WTC11 (cell line): ENCODE measurements around the gene CPLX3. TPM values are rescaled to one million over a fixed set of nuclear protein-coding genes. Genes with fewer than 3 reads are reported as not detected.

Experiments used
- CREM ChIP-seq: sonication (generic); formaldehyde crosslinking; IDR thresholded peaks from 2 replicates; pipeline ENCODE4 v1.8.1; 2022; ENCODE audit warnings: mild to moderate bottlenecking, missing genetic modification reagents, moderate library complexity
- ETV6 ChIP-seq: sonication (generic); formaldehyde crosslinking; IDR thresholded peaks from 2 replicates; pipeline ENCODE4 v1.8.1; 2022; ENCODE audit warnings: mild to moderate bottlenecking, missing genetic modification reagents
- NR1H2 ChIP-seq: sonication (generic); formaldehyde crosslinking; IDR thresholded peaks from 2 replicates; pipeline ENCODE4 v1.9.0; 2021; ENCODE audit warnings: mild to moderate bottlenecking, moderate library complexity, missing genetic modification reagents
- NR3C1 ChIP-seq: sonication (generic); formaldehyde crosslinking; conservative IDR thresholded peaks from 2 replicates; pipeline ENCODE4 v1.8.1; 2023; ENCODE audit warnings: low read depth, mild to moderate bottlenecking, missing genetic modification reagents
- PRRX2 ChIP-seq: fragments of 250-450 bp; sonication (Bioruptor Pico); IDR thresholded peaks from 2 replicates; pipeline ENCODE4 v1.8.0; 2021; ENCODE audit warnings: mild to moderate bottlenecking
- SOX15 ChIP-seq: fragments of 250-450 bp; sonication (Bioruptor Pico); IDR thresholded peaks from 2 replicates; pipeline ENCODE4 v1.9.0; 2021; ENCODE audit warnings: mild to moderate bottlenecking
- SP1 ChIP-seq: sonication (generic); formaldehyde crosslinking; conservative IDR thresholded peaks from 2 replicates; pipeline ENCODE4 v1.8.1; 2022; ENCODE audit warnings: missing genetic modification reagents
- ZNF317 ChIP-seq: sonication (generic); formaldehyde crosslinking; IDR thresholded peaks from 2 replicates; pipeline ENCODE4 v1.8.1; 2023; ENCODE audit warnings: low read depth, mild to moderate bottlenecking, moderate library complexity, missing genetic modification reagents, borderline replicate concordance
- total RNA-seq: library from RNA; stranded (reverse); gene quantifications from 3 replicates; pipeline ENCODE4 v1.2.3, GENCODE V29; 2021
- TF ChIP-seq, protein P1 (sequence below): fragments of 200-600 bp; IDR thresholded peaks from 2 replicates; pipeline ENCODE4 v1.8.0; 2022; ENCODE audit warnings: antibody characterized with exemption
- TF ChIP-seq, protein P2 (sequence below): sonication (generic); formaldehyde crosslinking; IDR thresholded peaks from 2 replicates; pipeline ENCODE4 v1.8.1; 2023; ENCODE audit warnings: mild to moderate bottlenecking, missing genetic modification reagents, borderline replicate concordance
- TF ChIP-seq, protein P3 (sequence below): sonication (generic); formaldehyde crosslinking; IDR thresholded peaks from 2 replicates; pipeline ENCODE4 v1.8.0; 2023; ENCODE audit warnings: mild to moderate bottlenecking, missing genetic modification reagents
- TF ChIP-seq, protein P4 (sequence below): sonication (generic); formaldehyde crosslinking; IDR thresholded peaks from 2 replicates; pipeline ENCODE4 v1.8.0; 2022; ENCODE audit warnings: mild to moderate bottlenecking, missing genetic modification reagents
- TF ChIP-seq, protein P5 (sequence below): sonication (generic); formaldehyde crosslinking; conservative IDR thresholded peaks from 2 replicates; pipeline ENCODE4 v1.8.1; 2023; ENCODE audit warnings: mild to moderate bottlenecking, low read depth, missing genetic modification reagents, moderate library complexity

Gene CPLX3
- total RNA-seq, 1 experiment from 2014 or later, result 0.09 TPM

DNA sequence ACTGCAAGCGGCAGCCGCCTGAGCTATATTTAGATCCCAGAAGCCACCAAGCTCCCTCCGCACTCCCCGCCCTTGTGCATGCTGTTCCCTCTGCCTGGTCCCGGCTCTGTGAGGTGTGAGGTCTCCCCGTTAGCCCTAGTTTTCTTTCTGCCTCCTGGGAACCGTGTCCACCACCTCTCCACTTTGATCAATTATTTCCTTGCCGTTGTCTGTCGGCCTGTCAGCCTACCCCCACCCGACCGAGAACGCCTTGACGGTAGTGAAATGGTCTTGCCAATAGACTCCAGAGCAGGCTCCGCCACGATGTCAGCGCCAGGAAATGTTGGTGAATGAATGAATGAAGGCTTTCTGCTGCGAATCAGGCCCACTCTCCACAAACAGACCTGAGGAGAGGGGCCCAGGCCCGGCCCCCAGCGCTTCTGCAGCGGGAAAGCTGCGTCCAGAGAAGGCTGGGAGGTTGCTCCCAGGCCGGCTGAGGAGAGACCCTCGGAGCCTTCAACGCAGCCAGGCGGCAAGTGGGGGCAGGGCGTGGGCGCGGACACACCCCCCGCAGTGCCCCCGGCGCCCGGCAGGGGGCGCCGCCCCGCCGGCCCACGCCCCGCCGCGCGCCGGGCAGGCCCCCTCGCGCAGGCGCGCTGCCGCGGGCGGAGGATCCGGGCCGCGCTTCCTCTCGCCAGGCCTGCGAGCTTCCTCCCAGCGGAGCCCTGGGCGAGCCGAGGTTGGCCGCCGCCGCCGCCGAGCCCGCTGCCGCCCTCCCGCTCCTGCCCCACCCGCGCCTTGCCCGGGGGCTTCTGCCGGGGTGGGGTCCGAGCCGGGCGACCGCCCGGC, 44.8 kb upstream of the CPLX3 start, which contains the start of gene CSK (continued):
- TF ChIP-seq, protein P1, sequence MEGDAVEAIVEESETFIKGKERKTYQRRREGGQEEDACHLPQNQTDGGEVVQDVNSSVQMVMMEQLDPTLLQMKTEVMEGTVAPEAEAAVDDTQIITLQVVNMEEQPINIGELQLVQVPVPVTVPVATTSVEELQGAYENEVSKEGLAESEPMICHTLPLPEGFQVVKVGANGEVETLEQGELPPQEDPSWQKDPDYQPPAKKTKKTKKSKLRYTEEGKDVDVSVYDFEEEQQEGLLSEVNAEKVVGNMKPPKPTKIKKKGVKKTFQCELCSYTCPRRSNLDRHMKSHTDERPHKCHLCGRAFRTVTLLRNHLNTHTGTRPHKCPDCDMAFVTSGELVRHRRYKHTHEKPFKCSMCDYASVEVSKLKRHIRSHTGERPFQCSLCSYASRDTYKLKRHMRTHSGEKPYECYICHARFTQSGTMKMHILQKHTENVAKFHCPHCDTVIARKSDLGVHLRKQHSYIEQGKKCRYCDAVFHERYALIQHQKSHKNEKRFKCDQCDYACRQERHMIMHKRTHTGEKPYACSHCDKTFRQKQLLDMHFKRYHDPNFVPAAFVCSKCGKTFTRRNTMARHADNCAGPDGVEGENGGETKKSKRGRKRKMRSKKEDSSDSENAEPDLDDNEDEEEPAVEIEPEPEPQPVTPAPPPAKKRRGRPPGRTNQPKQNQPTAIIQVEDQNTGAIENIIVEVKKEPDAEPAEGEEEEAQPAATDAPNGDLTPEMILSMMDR, result peak; percentile 49; the same call in 1 of the 2 replicates
- TF ChIP-seq ZNF317 (no peak), SOX15 (no peak), NR1H2 (CRISPR knock-in tag) (no peak), ETV6 (CRISPR knock-in tag) (0 out of 2 replicates have a peak, but pooled peaks have one; percentile 19), CREM (CRISPR knock-in tag) (no peak), PRRX2 (CRISPR knock-in tag) (no peak), NR3C1 (CRISPR knock-in tag) (no peak), SP1 (no peak)
- TF ChIP-seq, protein P2, sequence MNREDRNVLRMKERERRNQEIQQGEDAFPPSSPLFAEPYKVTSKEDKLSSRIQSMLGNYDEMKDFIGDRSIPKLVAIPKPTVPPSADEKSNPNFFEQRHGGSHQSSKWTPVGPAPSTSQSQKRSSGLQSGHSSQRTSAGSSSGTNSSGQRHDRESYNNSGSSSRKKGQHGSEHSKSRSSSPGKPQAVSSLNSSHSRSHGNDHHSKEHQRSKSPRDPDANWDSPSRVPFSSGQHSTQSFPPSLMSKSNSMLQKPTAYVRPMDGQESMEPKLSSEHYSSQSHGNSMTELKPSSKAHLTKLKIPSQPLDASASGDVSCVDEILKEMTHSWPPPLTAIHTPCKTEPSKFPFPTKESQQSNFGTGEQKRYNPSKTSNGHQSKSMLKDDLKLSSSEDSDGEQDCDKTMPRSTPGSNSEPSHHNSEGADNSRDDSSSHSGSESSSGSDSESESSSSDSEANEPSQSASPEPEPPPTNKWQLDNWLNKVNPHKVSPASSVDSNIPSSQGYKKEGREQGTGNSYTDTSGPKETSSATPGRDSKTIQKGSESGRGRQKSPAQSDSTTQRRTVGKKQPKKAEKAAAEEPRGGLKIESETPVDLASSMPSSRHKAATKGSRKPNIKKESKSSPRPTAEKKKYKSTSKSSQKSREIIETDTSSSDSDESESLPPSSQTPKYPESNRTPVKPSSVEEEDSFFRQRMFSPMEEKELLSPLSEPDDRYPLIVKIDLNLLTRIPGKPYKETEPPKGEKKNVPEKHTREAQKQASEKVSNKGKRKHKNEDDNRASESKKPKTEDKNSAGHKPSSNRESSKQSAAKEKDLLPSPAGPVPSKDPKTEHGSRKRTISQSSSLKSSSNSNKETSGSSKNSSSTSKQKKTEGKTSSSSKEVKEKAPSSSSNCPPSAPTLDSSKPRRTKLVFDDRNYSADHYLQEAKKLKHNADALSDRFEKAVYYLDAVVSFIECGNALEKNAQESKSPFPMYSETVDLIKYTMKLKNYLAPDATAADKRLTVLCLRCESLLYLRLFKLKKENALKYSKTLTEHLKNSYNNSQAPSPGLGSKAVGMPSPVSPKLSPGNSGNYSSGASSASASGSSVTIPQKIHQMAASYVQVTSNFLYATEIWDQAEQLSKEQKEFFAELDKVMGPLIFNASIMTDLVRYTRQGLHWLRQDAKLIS (CRISPR knock-in tag), result no peak
- TF ChIP-seq, protein P3, sequence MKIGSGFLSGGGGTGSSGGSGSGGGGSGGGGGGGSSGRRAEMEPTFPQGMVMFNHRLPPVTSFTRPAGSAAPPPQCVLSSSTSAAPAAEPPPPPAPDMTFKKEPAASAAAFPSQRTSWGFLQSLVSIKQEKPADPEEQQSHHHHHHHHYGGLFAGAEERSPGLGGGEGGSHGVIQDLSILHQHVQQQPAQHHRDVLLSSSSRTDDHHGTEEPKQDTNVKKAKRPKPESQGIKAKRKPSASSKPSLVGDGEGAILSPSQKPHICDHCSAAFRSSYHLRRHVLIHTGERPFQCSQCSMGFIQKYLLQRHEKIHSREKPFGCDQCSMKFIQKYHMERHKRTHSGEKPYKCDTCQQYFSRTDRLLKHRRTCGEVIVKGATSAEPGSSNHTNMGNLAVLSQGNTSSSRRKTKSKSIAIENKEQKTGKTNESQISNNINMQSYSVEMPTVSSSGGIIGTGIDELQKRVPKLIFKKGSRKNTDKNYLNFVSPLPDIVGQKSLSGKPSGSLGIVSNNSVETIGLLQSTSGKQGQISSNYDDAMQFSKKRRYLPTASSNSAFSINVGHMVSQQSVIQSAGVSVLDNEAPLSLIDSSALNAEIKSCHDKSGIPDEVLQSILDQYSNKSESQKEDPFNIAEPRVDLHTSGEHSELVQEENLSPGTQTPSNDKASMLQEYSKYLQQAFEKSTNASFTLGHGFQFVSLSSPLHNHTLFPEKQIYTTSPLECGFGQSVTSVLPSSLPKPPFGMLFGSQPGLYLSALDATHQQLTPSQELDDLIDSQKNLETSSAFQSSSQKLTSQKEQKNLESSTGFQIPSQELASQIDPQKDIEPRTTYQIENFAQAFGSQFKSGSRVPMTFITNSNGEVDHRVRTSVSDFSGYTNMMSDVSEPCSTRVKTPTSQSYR, result no peak
- TF ChIP-seq, protein P4, sequence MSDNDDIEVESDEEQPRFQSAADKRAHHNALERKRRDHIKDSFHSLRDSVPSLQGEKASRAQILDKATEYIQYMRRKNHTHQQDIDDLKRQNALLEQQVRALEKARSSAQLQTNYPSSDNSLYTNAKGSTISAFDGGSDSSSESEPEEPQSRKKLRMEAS (CRISPR knock-in tag), result 0 out of 2 replicates have a peak, but pooled peaks have one; percentile 17
- TF ChIP-seq, protein P5, sequence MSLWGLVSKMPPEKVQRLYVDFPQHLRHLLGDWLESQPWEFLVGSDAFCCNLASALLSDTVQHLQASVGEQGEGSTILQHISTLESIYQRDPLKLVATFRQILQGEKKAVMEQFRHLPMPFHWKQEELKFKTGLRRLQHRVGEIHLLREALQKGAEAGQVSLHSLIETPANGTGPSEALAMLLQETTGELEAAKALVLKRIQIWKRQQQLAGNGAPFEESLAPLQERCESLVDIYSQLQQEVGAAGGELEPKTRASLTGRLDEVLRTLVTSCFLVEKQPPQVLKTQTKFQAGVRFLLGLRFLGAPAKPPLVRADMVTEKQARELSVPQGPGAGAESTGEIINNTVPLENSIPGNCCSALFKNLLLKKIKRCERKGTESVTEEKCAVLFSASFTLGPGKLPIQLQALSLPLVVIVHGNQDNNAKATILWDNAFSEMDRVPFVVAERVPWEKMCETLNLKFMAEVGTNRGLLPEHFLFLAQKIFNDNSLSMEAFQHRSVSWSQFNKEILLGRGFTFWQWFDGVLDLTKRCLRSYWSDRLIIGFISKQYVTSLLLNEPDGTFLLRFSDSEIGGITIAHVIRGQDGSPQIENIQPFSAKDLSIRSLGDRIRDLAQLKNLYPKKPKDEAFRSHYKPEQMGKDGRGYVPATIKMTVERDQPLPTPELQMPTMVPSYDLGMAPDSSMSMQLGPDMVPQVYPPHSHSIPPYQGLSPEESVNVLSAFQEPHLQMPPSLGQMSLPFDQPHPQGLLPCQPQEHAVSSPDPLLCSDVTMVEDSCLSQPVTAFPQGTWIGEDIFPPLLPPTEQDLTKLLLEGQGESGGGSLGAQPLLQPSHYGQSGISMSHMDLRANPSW (CRISPR knock-in tag), result no peak
